H9 (cell line): ENCODE data around the gene SEMA7A. TPM values are rescaled to one million over a fixed set of nuclear protein-coding genes. Genes with fewer than 3 reads are reported as not detected.
A peak's percentile ranks its signal among the peaks of the same experiment; 100 is the strongest.

Experiments
- DNase-seq: peaks from one replicate; pipeline ENCODE4 v3.0.0-alpha.2; 2017
- H2AFZ ChIP-seq: one replicate; pipeline ENCODE4 v1.6.1; 2013; ENCODE audit warnings: mild to moderate bottlenecking, low read length, control low read depth, moderate library complexity
- H2AK5ac ChIP-seq: 2 replicates; pipeline ENCODE4 v1.6.1; 2013; ENCODE audit warnings: low read length, control low read depth, mixed read lengths; ENCODE audit not compliant: insufficient read length
- H2BK120ac ChIP-seq: one replicate; pipeline ENCODE4 v1.6.1; 2013; ENCODE audit warnings: low read depth, mild to moderate bottlenecking, low read length, control low read depth, inconsistent platforms; ENCODE audit not compliant: poor library complexity, severe bottlenecking
- H2BK12ac ChIP-seq: 2 replicates; pipeline ENCODE4 v1.6.1; 2013; ENCODE audit warnings: low read length, control low read depth, mixed read lengths, low read depth; ENCODE audit not compliant: insufficient read length
- H2BK15ac ChIP-seq: 2 replicates; pipeline ENCODE4 v1.6.1; 2013; ENCODE audit warnings: low read depth, low read length, control low read depth
- H2BK20ac ChIP-seq: one replicate; pipeline ENCODE4 v1.6.1; 2013; ENCODE audit warnings: low read depth, mild to moderate bottlenecking, low read length, control low read depth, inconsistent platforms; ENCODE audit not compliant: poor library complexity, severe bottlenecking
- H2BK5ac ChIP-seq: 2 replicates; pipeline ENCODE4 v1.6.1; 2013; ENCODE audit warnings: low read length, control low read depth, mixed read lengths; ENCODE audit not compliant: insufficient read length
- H3K14ac ChIP-seq: 2 replicates; pipeline ENCODE4 v1.6.1; 2013; ENCODE audit warnings: low read length, control low read depth; ENCODE audit not compliant: insufficient read depth
- H3K18ac ChIP-seq: 2 replicates; pipeline ENCODE4 v1.6.1; 2013; ENCODE audit warnings: low read depth, mild to moderate bottlenecking, mixed read lengths, low read length, control low read depth; ENCODE audit not compliant: insufficient read length
- H3K23ac ChIP-seq: 2 replicates; pipeline ENCODE4 v1.6.1; 2013; ENCODE audit warnings: low read length, control low read depth, mixed read lengths, low read depth; ENCODE audit not compliant: insufficient read length
- H3K23me2 ChIP-seq: 2 replicates; pipeline ENCODE4 v1.6.1; 2013; ENCODE audit warnings: low read depth, mild to moderate bottlenecking, mixed read lengths, low read length, control low read depth; ENCODE audit not compliant: insufficient read length, poor library complexity, severe bottlenecking
- H3K27ac ChIP-seq: 2 replicates; pipeline ENCODE4 v1.5.1; 2013; ENCODE audit warnings: low read length, control low read depth, mixed read lengths, low read depth; ENCODE audit not compliant: insufficient read length
- H3K27me3 ChIP-seq: 2 replicates; pipeline ENCODE4 v1.6.1; 2013; ENCODE audit warnings: low read length, control low read depth, inconsistent platforms; ENCODE audit not compliant: insufficient read depth
- H3K4ac ChIP-seq: 2 replicates; pipeline ENCODE4 v1.6.1; 2013; ENCODE audit warnings: low read depth, mild to moderate bottlenecking, control low read depth, inconsistent platforms, low read length, moderate library complexity
- H3K4me1 ChIP-seq: 2 replicates; pipeline ENCODE4 v1.6.1; 2013; ENCODE audit warnings: low read length, control low read depth, inconsistent platforms; ENCODE audit not compliant: insufficient read depth
- H3K4me2 ChIP-seq: 2 replicates; pipeline ENCODE4 v1.6.1; 2013; ENCODE audit warnings: low read length, control low read depth, mixed read lengths; ENCODE audit not compliant: insufficient read length, insufficient read depth
- H3K56ac ChIP-seq: 2 replicates; pipeline ENCODE4 v1.6.1; 2013; ENCODE audit warnings: low read depth, mild to moderate bottlenecking, mixed read lengths, low read length, control low read depth; ENCODE audit not compliant: insufficient read length
- H3K79me1 ChIP-seq: 2 replicates; pipeline ENCODE4 v1.6.1; 2013; ENCODE audit warnings: low read depth, mild to moderate bottlenecking, moderate library complexity, low read length, control low read depth, inconsistent platforms; ENCODE audit not compliant: insufficient read depth, poor library complexity, severe bottlenecking
- H3K79me2 ChIP-seq: 2 replicates; pipeline ENCODE4 v1.6.1; 2013; ENCODE audit warnings: low read length, control low read depth, inconsistent platforms; ENCODE audit not compliant: insufficient read depth
- H3K9ac ChIP-seq: 2 replicates; pipeline ENCODE4 v1.6.1; 2013; ENCODE audit warnings: low read length, control low read depth, mixed read lengths; ENCODE audit not compliant: insufficient read length; ENCODE audit errors: extremely low read depth
- H3K9me3 ChIP-seq: one replicate; pipeline ENCODE4 v1.6.1; 2013; ENCODE audit warnings: low read depth, low read length, inconsistent platforms; ENCODE audit not compliant: control insufficient read depth
- H3T11ph ChIP-seq: one replicate; pipeline ENCODE4 v1.6.1; 2013; ENCODE audit warnings: mild to moderate bottlenecking, low read length, control low read depth, inconsistent platforms
- H4K20me1 ChIP-seq: one replicate; pipeline ENCODE4 v1.6.1; 2013; ENCODE audit not compliant: control insufficient read depth, insufficient read length, insufficient read depth
- H4K5ac ChIP-seq: 2 replicates; pipeline ENCODE4 v1.6.1; 2013; ENCODE audit warnings: low read depth, mild to moderate bottlenecking, mixed read lengths, low read length, control low read depth; ENCODE audit not compliant: insufficient read length
- H4K8ac ChIP-seq: replicated peaks from 2 replicates; pipeline ENCODE4 v1.6.1; 2013; ENCODE audit warnings: low read length, control low read depth, mixed read lengths, low read depth; ENCODE audit not compliant: insufficient read length
- H4K91ac ChIP-seq: 2 replicates; pipeline ENCODE4 v1.6.1; 2013; ENCODE audit warnings: low read depth, mild to moderate bottlenecking, moderate library complexity, mixed read lengths, low read length, control low read depth; ENCODE audit not compliant: insufficient read length
- H3K27ac Mint-ChIP-seq, 3 experiments: 2 replicates in 2 of 3; 3 replicates in 1 of 3; pipeline ENCODE4 v1.8.0; 2020 to 2021; ENCODE audit warnings: mixed read lengths in 3 of 3, mild to moderate bottlenecking in 1 of 3, moderate library complexity in 1 of 3
- H3K27me3 Mint-ChIP-seq: 2 replicates; pipeline ENCODE4 v1.8.0; 2021; ENCODE audit warnings: low read depth, mild to moderate bottlenecking, moderate library complexity, mixed read lengths
- H3K36me3 Mint-ChIP-seq, 3 experiments: 2 replicates in 2 of 3; 3 replicates in 1 of 3; pipeline ENCODE4 v1.8.0; 2020 to 2021; ENCODE audit warnings: low read depth in 3 of 3, mixed read lengths in 3 of 3; ENCODE audit not compliant: insufficient read depth in 1 of 3
- H3K4me1 Mint-ChIP-seq, 2 experiments: 2 replicates each; pipeline ENCODE4 v1.8.0; 2020; ENCODE audit warnings: mixed read lengths in 2 of 2
- H3K4me3 Mint-ChIP-seq, 2 experiments: 2 replicates in 1 of 2; 3 replicates in 1 of 2; pipeline ENCODE4 v1.8.0; 2020 to 2021; ENCODE audit warnings: mild to moderate bottlenecking in 2 of 2, mixed read lengths in 2 of 2, moderate library complexity in 1 of 2
- H3K9me3 Mint-ChIP-seq, 2 experiments: 2 replicates in 1 of 2; 3 replicates in 1 of 2; pipeline ENCODE4 v1.8.0; 2020; ENCODE audit warnings: mild to moderate bottlenecking in 2 of 2, mixed read lengths in 2 of 2, moderate library complexity in 1 of 2
- WGBS: extraction: QIAGEN DNeasy Blood & Tissue Kit; methylation state at CpG from one replicate; pipeline ENCODE4 v1.1.7; 2013; ENCODE audit warnings: missing lambda C conversion rate, low lambda C conversion rate, mixed read lengths; ENCODE audit not compliant: insufficient read length; ENCODE audit errors: extremely low coverage; 5-methylcytosine and 5-hydroxymethylcytosine counted together
- total RNA-seq: library from RNA; stranded (reverse); gene quantifications from 2 replicates; pipeline ENCODE4 v1.2.1, GENCODE V29; 2021
- TF ChIP-seq, protein P1 (sequence below): fragments of 200-600 bp; sonication (generic); conservative IDR thresholded peaks from 3 replicates; pipeline ENCODE4 v1.8.0; 2021; ENCODE audit warnings: antibody characterized with exemption, mild to moderate bottlenecking

The SEMA7A gene
- total RNA-seq, 1 experiment from 2014 or later = 5.7 TPM

DNA sequence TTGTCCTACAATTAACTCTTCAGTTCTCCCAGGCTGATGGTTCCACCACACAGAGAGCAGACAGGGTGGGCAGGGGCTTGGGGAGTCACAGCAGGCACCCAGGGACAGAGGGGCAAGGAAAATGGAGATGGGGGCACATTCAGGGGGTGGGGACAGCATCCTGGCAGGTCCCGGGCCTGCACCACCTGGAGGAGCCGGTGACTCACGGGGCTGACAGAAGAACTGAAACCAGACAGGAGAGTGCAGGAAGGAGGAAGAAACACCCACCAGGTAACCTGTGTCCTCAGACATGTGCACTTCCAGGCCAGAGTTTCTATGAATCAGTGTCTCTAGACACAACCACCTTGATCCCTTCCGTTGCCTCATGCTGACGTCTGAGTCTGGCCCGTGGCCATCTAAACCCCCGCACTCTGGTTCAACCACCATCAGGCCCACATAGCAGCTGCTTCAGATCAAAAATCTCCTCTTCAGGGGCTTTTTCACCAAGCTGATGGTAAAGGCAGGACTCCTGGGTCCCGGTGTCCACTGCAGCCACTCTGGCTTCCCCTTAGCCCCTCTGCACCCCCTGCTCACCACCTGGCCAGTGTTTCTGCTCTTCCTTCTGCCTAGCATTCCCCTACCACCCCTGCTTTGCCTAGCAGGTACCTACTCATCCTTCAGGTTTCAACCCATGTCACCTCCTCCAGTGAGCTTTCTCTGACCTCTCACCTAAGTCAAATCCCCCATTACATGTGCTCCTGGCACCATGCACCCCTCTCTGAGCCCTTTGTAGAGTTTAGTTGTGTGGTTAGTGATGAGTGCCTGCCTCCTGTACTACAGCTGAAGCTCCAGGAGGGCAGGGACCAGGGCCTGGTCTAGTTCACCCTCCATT, 49.8 kb downstream of the SEMA7A start:
- no peak overlapping the region for H2BK20ac ChIP-seq
- H3K23ac ChIP-seq = no peak overlapping the region
- H2AFZ ChIP-seq = no peak overlapping the region
- H4K5ac ChIP-seq = no peak overlapping the region
- H2BK5ac ChIP-seq = no peak overlapping the region
- H3K23me2 ChIP-seq = no peaks in the 10 kb centered on the region
- H3K27me3 Mint-ChIP-seq = no peaks in the 10 kb centered on the region
- H3T11ph ChIP-seq = no peak overlapping the region
- no peak overlapping the region for H2BK120ac ChIP-seq
- H3K36me3 Mint-ChIP-seq = no peaks in the 10 kb centered on the region
- H2AK5ac ChIP-seq = no peak overlapping the region
- peaks cover 11 to 37% of the 10 kb centered on the region in 2 experiments for H3K4me1 Mint-ChIP-seq
- no peak overlapping the region for H3K9ac ChIP-seq
- DNase-seq = no peak
- peak overlapping the region in 1 of 3 experiments; percentile 70; a peak in 3 of 7 replicates for H3K27ac Mint-ChIP-seq
- H4K20me1 ChIP-seq = no peaks in the 10 kb centered on the region
- no peak overlapping the region for H3K14ac ChIP-seq
- no peaks in the 10 kb centered on the region for H3K9me3 Mint-ChIP-seq
- no peak overlapping the region for H3K4ac ChIP-seq
- no peak overlapping the region for H3K4me3 Mint-ChIP-seq
- H4K8ac ChIP-seq = no peak overlapping the region
- H3K18ac ChIP-seq = no peak overlapping the region
- no peaks in the 10 kb centered on the region for H3K9me3 ChIP-seq
- H3K79me1 ChIP-seq = no peaks in the 10 kb centered on the region
- no peak overlapping the region for H3K27ac ChIP-seq
- H3K4me2 ChIP-seq = no peak overlapping the region
- TF ChIP-seq, protein P1, sequence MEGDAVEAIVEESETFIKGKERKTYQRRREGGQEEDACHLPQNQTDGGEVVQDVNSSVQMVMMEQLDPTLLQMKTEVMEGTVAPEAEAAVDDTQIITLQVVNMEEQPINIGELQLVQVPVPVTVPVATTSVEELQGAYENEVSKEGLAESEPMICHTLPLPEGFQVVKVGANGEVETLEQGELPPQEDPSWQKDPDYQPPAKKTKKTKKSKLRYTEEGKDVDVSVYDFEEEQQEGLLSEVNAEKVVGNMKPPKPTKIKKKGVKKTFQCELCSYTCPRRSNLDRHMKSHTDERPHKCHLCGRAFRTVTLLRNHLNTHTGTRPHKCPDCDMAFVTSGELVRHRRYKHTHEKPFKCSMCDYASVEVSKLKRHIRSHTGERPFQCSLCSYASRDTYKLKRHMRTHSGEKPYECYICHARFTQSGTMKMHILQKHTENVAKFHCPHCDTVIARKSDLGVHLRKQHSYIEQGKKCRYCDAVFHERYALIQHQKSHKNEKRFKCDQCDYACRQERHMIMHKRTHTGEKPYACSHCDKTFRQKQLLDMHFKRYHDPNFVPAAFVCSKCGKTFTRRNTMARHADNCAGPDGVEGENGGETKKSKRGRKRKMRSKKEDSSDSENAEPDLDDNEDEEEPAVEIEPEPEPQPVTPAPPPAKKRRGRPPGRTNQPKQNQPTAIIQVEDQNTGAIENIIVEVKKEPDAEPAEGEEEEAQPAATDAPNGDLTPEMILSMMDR = no peak
- no peak overlapping the region for H4K91ac ChIP-seq
- H2BK12ac ChIP-seq = no peak overlapping the region
- no peak overlapping the region for H2BK15ac ChIP-seq
- H3K4me1 ChIP-seq = no peaks in the 10 kb centered on the region
- H3K79me2 ChIP-seq = no peaks in the 10 kb centered on the region
- no peaks in the 10 kb centered on the region for H3K27me3 ChIP-seq
- WGBS = no CpG with 5 or more reads among the region's 8 CpGs
- no peak overlapping the region for H3K56ac ChIP-seq
